ENCODE results near the gene C2orf92.
"Not testable (repeated sequence)": the region's sequence is repeated elsewhere in the genome, so short reads cannot be mapped to it uniquely, and the experiment has no call there.

C2orf92 gene

GRCh38 chr2:97691166-97691565 is 21.7 kb downstream of the C2orf92 start:
- DNase-seq (ENCODE audit: low read depth in 2 of 2, low spot score in 1 of 2) = no peak

- no peak for DNase-seq (ENCODE audit: low read depth in 2 of 2, low spot score in 1 of 2)
These were observed 24.0 kb downstream of the C2orf92 start for GRCh38 chr2:97693476-97693875.

- no peak for DNase-seq (ENCODE audit: low read depth in 2 of 2, low spot score in 1 of 2)
These were observed 26.2 kb downstream of the C2orf92 start for GRCh38 chr2:97695744-97696143.

- peak; percentile 78 to 96 for DNase-seq (ENCODE audit: low read depth in 2 of 2, low spot score in 1 of 2)
These were observed 28.0 kb downstream of the C2orf92 start for GRCh38 chr2:97697252-97698235.

GRCh38 chr2:97698530-97698929 is 29.0 kb downstream of the C2orf92 start:
- no peak for DNase-seq (ENCODE audit: low read depth in 2 of 2, low spot score in 1 of 2)

GRCh38 chr2:97699765-97700444 is 30.4 kb downstream of the C2orf92 start:
- no peak for DNase-seq (ENCODE audit: low read depth in 2 of 2, low spot score in 1 of 2)

- no peak for DNase-seq (ENCODE audit: low read depth in 2 of 2, low spot score in 1 of 2)
These were observed 31.7 kb downstream of the C2orf92 start for GRCh38 chr2:97701186-97701585.

- no peak for DNase-seq (ENCODE audit: low read depth in 2 of 2, low spot score in 1 of 2)
These were observed 32.4 kb downstream of the C2orf92 start for GRCh38 chr2:97701851-97702465.

GRCh38 chr2:97702731-97703470 is 33.4 kb downstream of the C2orf92 start:
- no peak for DNase-seq (ENCODE audit: low read depth in 2 of 2, low spot score in 1 of 2)

GRCh38 chr2:97703741-97704140 is 34.2 kb downstream of the C2orf92 start:
- no peak for DNase-seq (ENCODE audit: low read depth in 2 of 2, low spot score in 1 of 2)

- DNase-seq (ENCODE audit: low read depth in 2 of 2, low spot score in 1 of 2) = no peak
These were observed 35.5 kb downstream of the C2orf92 start for GRCh38 chr2:97704989-97705388.

GRCh38 chr2:97706112-97706511 is 36.6 kb downstream of the C2orf92 start:
- DNase-seq (ENCODE audit: low read depth in 2 of 2, low spot score in 1 of 2) = no peak

GRCh38 chr2:97706708-97707345 is 37.3 kb downstream of the C2orf92 start:
- DNase-seq (ENCODE audit: low read depth in 2 of 2, low spot score in 1 of 2) = no peak

- DNase-seq (ENCODE audit: low read depth in 2 of 2, low spot score in 1 of 2) = no peak
These were observed 38.0 kb downstream of the C2orf92 start for GRCh38 chr2:97707362-97708047.

- DNase-seq (ENCODE audit: low read depth in 2 of 2, low spot score in 1 of 2) = no peak
These were observed 38.5 kb downstream of the C2orf92 start for GRCh38 chr2:97708048-97708380.

GRCh38 chr2:97708608-97709007 is 39.1 kb downstream of the C2orf92 start:
- no peak for DNase-seq (ENCODE audit: low read depth in 2 of 2, low spot score in 1 of 2)

- no peak for DNase-seq (ENCODE audit: low read depth in 2 of 2, low spot score in 1 of 2)
These were observed 41.8 kb downstream of the C2orf92 start for GRCh38 chr2:97711394-97711711.

GRCh38 chr2:97712175-97712574 is 42.7 kb downstream of the C2orf92 start:
- DNase-seq (ENCODE audit: low read depth in 2 of 2, low spot score in 1 of 2) = not testable (repeated sequence)

- DNase-seq (ENCODE audit: low read depth in 2 of 2, low spot score in 1 of 2) = no peak
These were observed 43.3 kb downstream of the C2orf92 start for GRCh38 chr2:97712693-97713295.

Data from stimulated activated CD8-positive, alpha-beta memory T cell treated with anti-CD3 and anti-CD28 coated beads, Interleukin-4, amount 100 ng/mL, for 4 hours (primary cell).